ENCODE measurements around the gene FXYD7. TPM values are rescaled to one million over a fixed set of nuclear protein-coding genes. Genes with fewer than 3 reads are reported as not detected.
"Not testable (repeated sequence)": the region's sequence is repeated elsewhere in the genome, so short reads cannot be mapped to it uniquely, and the experiment has no call there.

The FXYD7 gene
- total RNA-seq, 3 donors from 2014 or later: 0.48 TPM; not detected in 2

DNA sequence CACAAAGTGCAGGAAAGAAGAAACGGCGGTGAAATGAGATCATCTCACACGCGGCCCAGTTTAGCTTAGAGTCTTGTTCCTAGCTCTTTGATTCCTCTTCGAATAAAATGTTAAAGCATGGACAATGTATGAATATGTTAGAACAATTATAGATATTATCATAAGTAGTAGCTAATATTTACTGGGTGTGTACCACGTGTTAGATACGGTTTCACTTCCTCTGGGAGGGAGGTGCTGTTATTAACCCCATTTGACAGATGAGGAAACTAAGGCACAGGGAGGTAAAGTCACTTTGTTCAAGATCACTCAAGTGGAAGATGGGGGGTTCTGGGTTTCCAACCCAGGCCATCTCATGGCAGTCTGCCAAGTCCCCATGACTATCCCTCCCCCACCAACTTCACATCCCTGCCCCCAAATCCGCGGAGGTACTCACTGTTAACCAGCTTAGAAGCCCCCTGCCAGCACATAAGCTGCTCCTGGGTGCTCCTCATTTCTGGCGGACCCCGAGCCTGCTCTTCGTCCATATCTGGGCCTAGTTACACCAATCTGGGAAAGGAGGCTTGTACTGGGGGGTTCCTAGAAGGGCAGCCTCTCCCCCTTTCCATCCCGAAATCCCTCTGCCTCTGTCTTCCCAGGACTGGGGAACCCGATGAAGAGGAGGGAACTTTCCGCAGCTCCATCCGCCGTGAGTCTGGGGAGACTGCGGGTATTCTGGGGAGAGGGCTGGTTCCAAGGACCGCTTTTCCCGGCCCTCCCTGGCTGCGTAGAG, 1.0 kb upstream of the FXYD7 start:
- no peaks in the 10 kb centered on the region for H3K36me3 Mint-ChIP-seq (ENCODE audit: insufficient read depth)
- H3K4me3 Mint-ChIP-seq: peak overlapping the region; percentile 76
- no peaks in the 10 kb centered on the region for H3K27me3 Mint-ChIP-seq (ENCODE audit: low read depth)
- peaks cover 34% of the 10 kb centered on the region for H3K4me1 Mint-ChIP-seq (ENCODE audit: low read depth)
- H3K9me3 Mint-ChIP-seq: no peaks in the 10 kb centered on the region
- ATAC-seq (peak; percentile 7 to 8), DNase-seq (no peak)

DNA sequence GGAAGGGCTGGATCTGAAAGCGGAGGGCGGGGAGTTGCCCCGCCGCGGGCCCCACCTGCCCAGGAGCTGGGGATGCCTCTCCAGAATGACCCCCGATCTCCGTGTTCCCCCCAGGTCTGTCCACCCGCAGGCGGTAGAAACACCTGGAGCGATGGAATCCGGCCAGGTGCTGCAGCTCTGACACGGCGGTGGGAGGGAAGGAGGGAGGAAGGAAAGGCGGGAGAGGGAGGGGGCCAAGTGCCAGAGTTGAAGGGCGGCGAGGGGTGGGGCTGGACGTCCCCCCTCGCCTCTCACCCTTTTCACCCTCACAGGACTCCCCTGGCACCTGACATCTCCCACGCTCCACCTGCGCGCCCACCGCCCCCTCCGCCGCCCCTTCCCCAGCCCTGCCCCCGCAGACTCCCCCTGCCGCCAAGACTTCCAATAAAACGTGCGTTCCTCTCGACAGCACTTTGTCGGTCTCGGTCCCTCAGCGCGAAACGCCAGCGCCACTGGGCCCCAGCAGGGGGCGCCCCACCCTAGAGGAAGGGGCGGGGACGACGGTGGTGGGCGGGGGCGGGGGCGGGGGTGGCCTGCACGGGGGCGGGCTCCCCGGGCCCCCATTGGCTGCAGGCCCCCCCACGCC, 337 bp upstream of the FXYD7 start:
- DNase-seq (peak; percentile 70), ATAC-seq (peak in 1 of 2 donors; percentile 15)
- Mint-ChIP-seq H3K36me3 (ENCODE audit: insufficient read depth) (no peaks in the 10 kb centered on the region), H3K9me3 (no peaks in the 10 kb centered on the region), H3K4me3 (peak overlapping the region; percentile 76), H3K4me1 (ENCODE audit: low read depth) (peaks cover 31% of the 10 kb centered on the region), H3K27me3 (ENCODE audit: low read depth) (no peaks in the 10 kb centered on the region)

DNA sequence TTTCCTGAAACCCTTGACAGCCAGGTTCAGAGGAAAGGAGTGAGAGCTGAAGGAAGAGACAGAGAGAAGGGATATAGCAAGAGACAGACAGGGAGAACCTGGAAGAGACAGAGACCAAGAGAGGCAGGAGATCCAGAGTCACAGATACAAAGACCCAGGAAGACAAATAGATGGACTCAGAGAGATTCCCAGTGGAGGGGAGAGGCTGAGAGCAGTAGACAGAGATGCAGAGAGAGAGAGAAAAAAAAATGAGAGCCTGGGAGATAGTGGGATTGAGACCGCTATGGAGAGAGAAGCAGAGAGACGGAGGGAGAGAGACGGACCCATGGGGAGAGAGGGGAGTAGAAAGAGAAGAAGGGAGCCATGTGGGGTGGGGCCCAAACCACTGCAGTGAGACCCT, 763 bp downstream of the FXYD7 start:
- ATAC-seq (no peak), DNase-seq (no peak)
- no peaks in the 10 kb centered on the region for H3K36me3 Mint-ChIP-seq (ENCODE audit: insufficient read depth)
- peaks cover 31% of the 10 kb centered on the region for H3K4me1 Mint-ChIP-seq (ENCODE audit: low read depth)
- no peak overlapping the region for H3K4me3 Mint-ChIP-seq
- H3K27me3 Mint-ChIP-seq (ENCODE audit: low read depth): no peaks in the 10 kb centered on the region
- H3K9me3 Mint-ChIP-seq: no peaks in the 10 kb centered on the region

DNA sequence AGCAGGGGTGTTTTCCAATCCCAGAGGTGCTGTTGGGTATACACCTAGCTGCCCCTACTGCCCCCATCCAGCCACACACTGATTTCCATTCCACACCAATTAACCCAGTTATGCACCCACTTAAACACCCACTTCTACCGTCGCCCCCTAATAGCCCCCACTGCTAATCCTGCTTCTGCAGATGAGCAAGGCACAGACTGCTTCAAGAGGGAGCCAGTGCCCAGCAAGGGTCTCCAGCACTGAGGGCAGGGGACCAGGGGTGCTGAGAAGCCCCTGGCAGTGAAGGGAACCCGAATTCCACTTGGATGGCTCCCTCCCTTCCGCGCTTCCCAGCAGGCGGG, 1.2 kb downstream of the FXYD7 start:
- Mint-ChIP-seq H3K27me3 (ENCODE audit: low read depth) (no peaks in the 10 kb centered on the region), H3K36me3 (ENCODE audit: insufficient read depth) (no peaks in the 10 kb centered on the region), H3K4me1 (ENCODE audit: low read depth) (peaks cover 31% of the 10 kb centered on the region), H3K9me3 (no peaks in the 10 kb centered on the region), H3K4me3 (no peak overlapping the region)
- ATAC-seq (no peak), DNase-seq (no peak)

DNA sequence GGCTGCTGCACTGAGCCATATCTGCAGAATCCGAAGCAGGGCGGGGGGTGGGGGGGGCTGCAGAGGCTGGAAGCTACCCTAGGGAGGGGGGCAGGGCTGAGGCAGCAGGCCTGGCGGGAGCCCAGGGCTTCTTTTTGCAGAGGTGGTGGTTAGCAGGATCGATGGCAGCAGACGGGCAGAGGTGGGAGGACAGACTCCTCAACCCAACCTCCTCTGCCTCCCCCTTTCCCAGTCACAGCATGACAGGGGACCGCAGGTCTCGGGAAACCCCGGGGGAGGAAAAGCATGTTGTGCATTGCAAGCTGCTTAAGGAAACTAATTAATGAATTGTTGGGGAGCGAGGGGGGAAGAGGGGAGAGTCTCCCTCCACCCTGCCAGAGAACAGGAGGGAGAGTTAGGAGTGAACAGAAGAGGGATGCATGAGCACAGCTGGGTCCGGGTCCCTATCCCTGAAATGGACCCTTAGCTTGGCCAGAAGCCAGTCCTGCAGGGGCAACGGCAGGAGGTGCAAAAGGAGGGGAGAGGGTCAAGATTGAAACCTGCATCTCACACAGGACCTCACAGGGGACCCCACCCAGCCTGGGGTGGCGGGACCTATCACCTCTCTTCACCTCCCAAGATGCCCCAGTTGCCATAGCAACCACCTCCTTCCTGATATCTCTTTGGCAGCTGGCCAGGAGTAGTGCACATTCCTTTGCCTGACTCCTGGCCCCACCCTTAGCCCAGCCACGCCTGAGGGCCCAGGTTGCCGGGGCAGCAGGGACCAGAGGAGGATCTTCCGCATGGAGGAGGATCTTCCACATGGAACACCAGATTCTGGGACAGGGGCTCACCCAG, 1.8 kb downstream of the FXYD7 start:
- Mint-ChIP-seq H3K9me3 (no peaks in the 10 kb centered on the region), H3K4me3 (no peak overlapping the region), H3K27me3 (ENCODE audit: low read depth) (no peaks in the 10 kb centered on the region), H3K4me1 (ENCODE audit: low read depth) (peaks cover 31% of the 10 kb centered on the region), H3K36me3 (ENCODE audit: insufficient read depth) (no peaks in the 10 kb centered on the region)
- ATAC-seq (no peak), DNase-seq (no peak)

DNA sequence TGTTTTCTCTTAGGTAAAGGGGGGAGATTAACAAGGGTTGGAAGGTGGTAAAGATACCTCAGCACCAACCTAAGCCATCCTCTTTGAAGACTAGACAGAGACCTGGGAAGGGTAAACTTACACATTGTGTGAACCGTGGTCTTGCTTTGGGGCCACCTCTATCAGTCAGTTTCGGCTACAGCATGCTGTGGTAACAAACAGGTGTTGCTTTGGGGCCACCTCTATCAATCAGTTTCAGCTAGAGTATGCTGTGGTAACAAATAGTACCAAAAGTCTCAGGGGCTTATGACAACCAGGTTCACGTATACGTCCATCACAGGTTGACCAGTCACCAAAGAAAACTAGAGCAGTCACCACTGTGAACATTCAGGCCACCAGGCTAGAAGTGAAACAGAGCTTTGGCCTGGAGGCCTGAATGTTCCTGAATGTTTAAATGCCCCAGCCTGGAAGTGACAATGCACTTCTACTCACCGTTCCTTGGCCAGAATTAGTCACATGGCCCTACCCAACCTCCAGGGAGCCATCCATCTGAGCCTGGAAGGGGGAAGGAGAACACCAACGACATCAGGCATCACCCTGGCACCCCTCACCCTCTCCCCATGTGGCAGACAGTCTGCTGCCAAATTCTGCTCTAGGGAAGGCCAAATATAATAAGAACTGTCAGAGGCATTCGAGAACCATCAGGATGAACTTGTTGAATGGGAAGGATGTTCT, 3.8 kb downstream of the FXYD7 start:
- ATAC-seq: no peak
- DNase-seq: no peak
- Mint-ChIP-seq H3K27me3 (ENCODE audit: low read depth) (no peaks in the 10 kb centered on the region), H3K4me1 (ENCODE audit: low read depth) (peaks cover 20% of the 10 kb centered on the region), H3K4me3 (no peak overlapping the region), H3K36me3 (ENCODE audit: insufficient read depth) (no peaks in the 10 kb centered on the region), H3K9me3 (no peaks in the 10 kb centered on the region)

DNA sequence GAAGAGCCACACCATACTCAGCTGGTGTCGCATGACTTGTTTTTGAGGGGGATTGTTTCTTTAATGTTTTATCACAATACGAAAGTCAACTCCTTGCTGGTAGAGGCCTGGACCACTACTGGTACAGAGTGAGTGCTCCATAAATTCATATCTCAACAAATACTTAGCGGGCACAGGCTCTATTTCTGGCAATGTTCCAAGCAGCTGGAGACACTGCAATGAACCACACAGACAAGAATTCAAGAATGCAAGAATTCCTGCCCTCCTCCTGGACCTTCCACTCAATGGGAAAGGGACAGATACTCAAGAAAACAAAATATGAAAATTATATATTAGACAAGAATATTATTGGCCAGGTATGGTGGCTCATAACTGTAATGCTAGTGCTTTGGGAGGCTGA, 6.4 kb downstream of the FXYD7 start:
- Mint-ChIP-seq H3K4me3 (no peak overlapping the region), H3K4me1 (ENCODE audit: low read depth) (peaks cover 14% of the 10 kb centered on the region), H3K36me3 (ENCODE audit: insufficient read depth) (no peaks in the 10 kb centered on the region), H3K9me3 (no peaks in the 10 kb centered on the region), H3K27me3 (ENCODE audit: low read depth) (no peaks in the 10 kb centered on the region)
- no peak for ATAC-seq
- DNase-seq: no peak

DNA sequence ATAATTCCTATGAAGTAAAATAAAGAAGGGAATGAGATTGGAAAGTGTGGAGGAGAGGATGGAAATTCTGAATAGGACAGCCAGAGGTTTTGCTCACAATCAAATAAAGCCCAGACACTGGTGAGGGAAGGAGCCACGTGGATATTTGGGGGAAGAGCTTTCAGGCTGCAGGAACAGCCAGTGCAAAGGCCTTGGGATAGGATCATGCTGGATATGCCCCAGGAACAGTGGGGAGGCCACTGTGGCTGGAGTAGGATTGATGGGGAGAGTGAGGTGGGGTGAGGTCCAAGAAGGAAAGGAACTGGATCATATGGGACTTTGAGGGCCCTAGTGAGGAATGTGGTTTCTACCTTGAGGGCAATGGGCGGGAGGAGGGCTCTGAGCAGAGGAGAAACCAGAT, 7.4 kb downstream of the FXYD7 start:
- Mint-ChIP-seq H3K27me3 (ENCODE audit: low read depth) (no peaks in the 10 kb centered on the region), H3K4me1 (ENCODE audit: low read depth) (peaks cover 8% of the 10 kb centered on the region), H3K9me3 (no peaks in the 10 kb centered on the region), H3K4me3 (no peak overlapping the region), H3K36me3 (ENCODE audit: insufficient read depth) (no peaks in the 10 kb centered on the region)
- ATAC-seq (no peak), DNase-seq (no peak)

DNA sequence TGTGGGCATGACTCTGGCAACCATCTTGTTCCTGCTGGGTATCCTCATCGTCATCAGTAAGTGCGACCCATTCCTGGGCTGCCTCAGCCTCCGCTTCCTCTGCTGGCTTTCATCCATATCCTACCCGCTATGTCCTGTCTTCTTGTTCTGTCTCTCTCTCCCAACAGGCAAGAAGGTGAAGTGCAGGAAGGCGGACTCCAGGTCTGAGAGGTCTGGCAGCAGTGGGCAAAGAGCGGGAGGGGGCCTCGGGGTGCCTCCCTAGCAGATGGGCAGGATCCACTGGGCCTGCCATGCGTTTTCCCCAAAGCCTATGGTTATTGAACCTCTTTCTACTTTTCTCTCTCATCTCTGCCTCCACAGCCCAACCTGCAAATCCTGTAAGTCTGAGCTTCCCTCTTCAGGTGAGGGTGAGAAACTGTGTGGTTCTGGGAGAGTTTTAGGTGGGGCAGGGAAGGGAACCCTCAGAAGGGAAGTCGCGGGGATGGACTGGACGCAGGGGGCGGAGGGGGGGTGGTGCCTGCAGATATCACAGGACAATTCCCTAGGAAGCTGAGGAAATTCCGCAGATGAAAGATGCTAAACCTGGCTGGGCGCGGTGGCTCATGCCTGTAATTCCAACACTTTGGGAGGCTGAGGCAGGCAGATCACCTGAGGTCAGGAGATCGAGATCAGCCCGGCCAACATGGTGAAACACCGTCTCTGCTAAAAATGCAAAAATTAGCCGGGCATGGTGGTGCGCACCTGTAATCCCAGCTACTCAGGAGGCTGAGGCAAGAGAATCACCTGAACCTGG, 8.4 kb downstream of the FXYD7 start:
- H3K9me3 Mint-ChIP-seq: no peaks in the 10 kb centered on the region
- DNase-seq (no peak), ATAC-seq (no peak)
- H3K4me1 Mint-ChIP-seq (ENCODE audit: low read depth): peaks cover 16% of the 10 kb centered on the region
- no peak overlapping the region for H3K4me3 Mint-ChIP-seq
- H3K27me3 Mint-ChIP-seq (ENCODE audit: low read depth): no peaks in the 10 kb centered on the region
- H3K36me3 Mint-ChIP-seq (ENCODE audit: insufficient read depth): peaks cover 8% of the 10 kb centered on the region

DNA sequence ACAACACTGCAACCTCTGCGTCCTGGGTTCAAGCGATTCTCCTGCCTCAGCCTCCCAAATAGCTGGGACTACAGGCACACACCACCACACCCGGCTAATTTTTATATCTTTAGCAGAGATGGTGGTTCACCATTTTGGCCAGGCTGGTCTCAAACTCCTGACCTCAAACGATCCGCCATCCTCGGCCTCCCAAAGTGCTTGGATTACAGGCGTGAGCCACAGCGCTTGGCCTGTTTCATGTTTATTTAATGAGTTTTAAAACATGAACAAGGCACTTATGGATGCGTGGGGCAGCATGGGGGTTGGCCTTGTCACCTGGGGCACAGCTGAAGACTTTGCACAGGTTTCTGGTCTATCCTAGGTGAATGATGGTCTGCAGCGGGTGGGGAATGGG, 10.1 kb downstream of the FXYD7 start:
- Mint-ChIP-seq H3K4me3 (peak overlapping the region; percentile 99), H3K4me1 (ENCODE audit: low read depth) (peaks cover 32% of the 10 kb centered on the region), H3K36me3 (ENCODE audit: insufficient read depth) (peaks cover 15% of the 10 kb centered on the region)
- not testable (repeated sequence) for ATAC-seq; H3K27me3 Mint-ChIP-seq (ENCODE audit: low read depth); DNase-seq; H3K9me3 Mint-ChIP-seq

DNA sequence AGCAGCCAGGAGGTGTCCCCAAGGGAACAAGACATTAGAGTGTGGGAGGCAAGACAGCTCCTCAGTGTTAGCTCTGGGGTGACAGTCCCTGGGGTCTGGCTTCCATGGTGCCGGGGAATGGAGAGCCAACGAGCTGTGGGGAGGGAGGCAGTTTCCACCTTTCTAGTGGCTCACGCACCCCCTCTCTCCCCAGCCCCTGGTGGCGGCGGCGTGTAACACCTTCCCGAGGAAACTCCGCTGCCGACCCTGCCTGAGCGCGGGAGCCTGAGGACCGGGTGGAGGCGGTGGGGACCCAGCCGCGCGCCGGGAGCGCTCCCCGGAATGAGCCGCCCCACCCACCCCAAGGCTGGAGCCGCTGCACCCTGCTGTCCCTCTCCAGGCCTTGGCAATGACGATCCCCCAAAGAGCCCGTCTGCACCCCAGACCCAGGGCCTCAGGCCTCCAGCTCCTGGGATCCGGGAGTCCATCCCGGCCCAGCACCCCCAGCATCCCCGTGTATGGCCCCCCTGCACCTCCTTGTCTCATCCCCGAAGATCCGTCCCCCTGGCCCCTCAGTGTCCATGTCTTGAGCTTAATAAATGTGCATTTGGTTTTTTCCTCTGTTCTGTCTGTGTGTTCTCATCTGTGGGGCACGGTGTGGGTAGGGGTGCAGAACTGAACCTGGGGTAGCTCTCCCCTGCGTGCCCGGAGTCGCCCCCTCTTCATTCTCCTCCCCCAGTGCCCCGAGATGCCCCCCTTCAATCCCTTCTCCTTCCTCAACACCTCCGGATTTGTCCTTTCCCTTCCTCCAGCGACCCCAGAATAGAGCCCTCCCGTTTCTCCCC, 10.9 kb downstream of the FXYD7 start:
- Mint-ChIP-seq H3K4me3 (peak overlapping the region; percentile 99), H3K4me1 (ENCODE audit: low read depth) (peaks cover 40% of the 10 kb centered on the region), H3K9me3 (no peaks in the 10 kb centered on the region), H3K27me3 (ENCODE audit: low read depth) (no peaks in the 10 kb centered on the region), H3K36me3 (ENCODE audit: insufficient read depth) (peaks cover 23% of the 10 kb centered on the region)
- DNase-seq (peak; percentile 74), ATAC-seq (peak; percentile 53 to 62)

DNA sequence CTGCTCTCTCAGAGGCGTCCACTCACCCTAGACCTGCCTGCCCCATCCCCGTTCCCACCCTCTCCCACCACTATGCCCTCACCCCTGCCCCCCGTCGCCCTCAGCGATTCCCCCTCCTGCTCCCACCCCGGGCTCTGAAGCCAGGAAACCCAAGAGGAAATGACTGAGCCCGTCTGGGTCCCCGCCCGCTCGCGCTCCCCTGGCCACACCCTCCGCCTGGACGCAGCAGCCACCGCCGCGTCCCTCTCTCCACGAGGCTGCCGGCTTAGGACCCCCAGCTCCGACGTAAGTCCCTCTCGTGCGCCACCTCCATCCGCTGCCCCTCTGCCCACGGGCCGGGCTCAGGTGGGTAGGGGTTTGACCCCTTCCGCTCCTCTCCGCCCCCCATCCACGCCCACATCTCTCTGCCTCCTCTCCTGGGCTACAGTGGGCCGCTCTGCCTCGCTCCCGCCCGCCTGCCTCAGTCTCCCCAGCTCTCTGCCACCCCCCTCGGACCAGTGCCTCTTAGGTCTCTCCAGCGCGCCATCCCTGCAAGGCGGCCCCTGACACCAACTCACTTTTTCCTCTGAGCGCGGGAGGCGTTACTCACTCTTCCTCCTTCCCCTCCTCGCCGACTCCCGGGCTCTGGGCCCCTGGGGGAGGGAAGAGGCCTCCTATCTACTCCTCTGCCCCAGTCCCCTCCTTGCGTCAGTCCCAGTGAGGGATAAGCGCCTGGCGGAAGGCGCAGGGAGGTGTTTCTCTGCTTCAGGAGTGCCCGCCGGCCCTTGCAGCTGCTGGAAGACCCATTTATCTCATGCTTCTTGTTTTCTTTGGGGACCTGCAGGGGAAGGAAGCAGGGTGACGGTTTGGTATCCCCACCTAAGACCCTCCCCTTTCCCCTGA, 11.7 kb downstream of the FXYD7 start, which contains the start of gene FXYD5:
TSS of gene FXYD5 (plus strand) at position 211 of the 882 bp plus-strand sequence. CDS start 816 bp downstream, outside the sequence.
- DNase-seq (peak; percentile 84), ATAC-seq (peak; percentile 81 to 83)
- peak within 1 kb of the TSS; percentile 99 for H3K4me3 Mint-ChIP-seq
- no peaks in the 10 kb centered on the region for H3K27me3 Mint-ChIP-seq (ENCODE audit: low read depth)
- peaks cover 48% of the 10 kb centered on the region for H3K4me1 Mint-ChIP-seq (ENCODE audit: low read depth)
- no peaks in the 10 kb centered on the region for H3K9me3 Mint-ChIP-seq
- peaks cover 30% of the 10 kb centered on the region for H3K36me3 Mint-ChIP-seq (ENCODE audit: insufficient read depth)

Data from activated T-cell treated with anti-CD3 and anti-CD28 coated beads, Interleukin-2, amount 50 U/mL, for 4 hours (primary cell).